ENCODE measurements around the gene HECTD4.

DNA sequence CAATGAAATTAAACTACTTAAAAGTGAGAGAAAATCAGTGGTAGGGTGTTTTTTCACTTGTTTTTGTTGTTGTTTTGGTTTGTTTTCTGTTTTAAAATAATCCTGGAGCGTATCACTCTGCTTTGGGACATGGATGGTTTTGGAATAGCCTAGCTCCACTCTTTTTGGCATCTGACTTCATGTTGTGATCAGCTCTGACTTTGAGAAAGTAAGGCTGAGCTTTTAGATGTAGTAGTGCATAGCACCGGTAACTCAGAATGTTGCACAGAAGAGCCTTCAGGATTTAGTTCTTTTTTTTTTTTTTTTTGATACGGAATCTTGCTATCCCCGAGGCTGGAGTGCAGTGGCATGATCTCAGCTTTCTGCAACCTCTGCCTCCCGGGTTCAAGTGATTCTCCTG lies 248.8 kb downstream of the HECTD4 start:
- TF ChIP-seq, protein P1, sequence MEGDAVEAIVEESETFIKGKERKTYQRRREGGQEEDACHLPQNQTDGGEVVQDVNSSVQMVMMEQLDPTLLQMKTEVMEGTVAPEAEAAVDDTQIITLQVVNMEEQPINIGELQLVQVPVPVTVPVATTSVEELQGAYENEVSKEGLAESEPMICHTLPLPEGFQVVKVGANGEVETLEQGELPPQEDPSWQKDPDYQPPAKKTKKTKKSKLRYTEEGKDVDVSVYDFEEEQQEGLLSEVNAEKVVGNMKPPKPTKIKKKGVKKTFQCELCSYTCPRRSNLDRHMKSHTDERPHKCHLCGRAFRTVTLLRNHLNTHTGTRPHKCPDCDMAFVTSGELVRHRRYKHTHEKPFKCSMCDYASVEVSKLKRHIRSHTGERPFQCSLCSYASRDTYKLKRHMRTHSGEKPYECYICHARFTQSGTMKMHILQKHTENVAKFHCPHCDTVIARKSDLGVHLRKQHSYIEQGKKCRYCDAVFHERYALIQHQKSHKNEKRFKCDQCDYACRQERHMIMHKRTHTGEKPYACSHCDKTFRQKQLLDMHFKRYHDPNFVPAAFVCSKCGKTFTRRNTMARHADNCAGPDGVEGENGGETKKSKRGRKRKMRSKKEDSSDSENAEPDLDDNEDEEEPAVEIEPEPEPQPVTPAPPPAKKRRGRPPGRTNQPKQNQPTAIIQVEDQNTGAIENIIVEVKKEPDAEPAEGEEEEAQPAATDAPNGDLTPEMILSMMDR (IDR thresholded peaks at IDR 0.05): no peak
- TF ChIP-seq POLR2A (IDR thresholded peaks at IDR 0.05): no peak

Data from body of pancreas (tissue), 4 donors.